ENCODE data around the gene TMEM245.

DNA sequence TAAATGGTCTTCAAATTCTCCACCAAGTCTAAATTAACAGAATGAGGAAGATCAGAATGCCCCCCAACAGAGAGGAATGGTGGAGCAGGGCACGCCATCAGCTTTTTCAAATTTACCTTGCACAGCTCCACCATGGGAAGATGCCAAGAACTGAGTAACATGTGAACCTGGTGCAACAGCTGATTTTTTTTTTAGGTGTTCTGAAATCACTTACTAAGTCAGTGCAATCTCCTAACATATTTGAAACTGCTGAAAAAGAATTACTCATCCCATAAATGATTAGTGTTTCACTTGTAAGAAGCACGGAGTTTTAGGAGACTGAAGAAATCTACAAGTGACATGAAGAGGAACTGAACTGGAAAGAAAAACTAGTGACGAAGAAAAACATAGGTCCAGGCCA, 5.1 kb downstream of the TMEM245 start:
- TF ChIP-seq, protein P1, sequence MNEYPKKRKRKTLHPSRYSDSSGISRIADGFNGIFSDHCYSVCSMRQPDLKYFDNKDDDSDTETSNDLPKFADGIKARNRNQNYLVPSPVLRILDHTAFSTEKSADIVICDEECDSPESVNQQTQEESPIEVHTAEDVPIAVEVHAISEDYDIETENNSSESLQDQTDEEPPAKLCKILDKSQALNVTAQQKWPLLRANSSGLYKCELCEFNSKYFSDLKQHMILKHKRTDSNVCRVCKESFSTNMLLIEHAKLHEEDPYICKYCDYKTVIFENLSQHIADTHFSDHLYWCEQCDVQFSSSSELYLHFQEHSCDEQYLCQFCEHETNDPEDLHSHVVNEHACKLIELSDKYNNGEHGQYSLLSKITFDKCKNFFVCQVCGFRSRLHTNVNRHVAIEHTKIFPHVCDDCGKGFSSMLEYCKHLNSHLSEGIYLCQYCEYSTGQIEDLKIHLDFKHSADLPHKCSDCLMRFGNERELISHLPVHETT (tag by site-specific recombination; IDR thresholded peaks at IDR 0.05): no peak
- TF ChIP-seq, protein P2, sequence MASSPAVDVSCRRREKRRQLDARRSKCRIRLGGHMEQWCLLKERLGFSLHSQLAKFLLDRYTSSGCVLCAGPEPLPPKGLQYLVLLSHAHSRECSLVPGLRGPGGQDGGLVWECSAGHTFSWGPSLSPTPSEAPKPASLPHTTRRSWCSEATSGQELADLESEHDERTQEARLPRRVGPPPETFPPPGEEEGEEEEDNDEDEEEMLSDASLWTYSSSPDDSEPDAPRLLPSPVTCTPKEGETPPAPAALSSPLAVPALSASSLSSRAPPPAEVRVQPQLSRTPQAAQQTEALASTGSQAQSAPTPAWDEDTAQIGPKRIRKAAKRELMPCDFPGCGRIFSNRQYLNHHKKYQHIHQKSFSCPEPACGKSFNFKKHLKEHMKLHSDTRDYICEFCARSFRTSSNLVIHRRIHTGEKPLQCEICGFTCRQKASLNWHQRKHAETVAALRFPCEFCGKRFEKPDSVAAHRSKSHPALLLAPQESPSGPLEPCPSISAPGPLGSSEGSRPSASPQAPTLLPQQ (tag by site-specific recombination; IDR thresholded peaks at IDR 0.05): no peak
